ENCODE measurements around the gene PBRM1.

- TF ChIP-seq EP300 (IDR thresholded peaks at IDR 0.05) (no peak), CTCF (IDR thresholded peaks at IDR 0.05) (no peak), POLR2A (IDR thresholded peaks at IDR 0.05) (no peak)
Observed at GRCh38 chr3:52609316-52609815, 76.3 kb downstream of the PBRM1 start.

Data from stomach (tissue), 4 donors.